GM12891 (cell line): ENCODE results near the gene SNTG2.

Experiments used
- DNase-seq: peaks from one replicate; pipeline ENCODE4 v3.0.0; 2011; ENCODE audit warnings: low spot score; ENCODE audit not compliant: insufficient read length
- FAIRE-seq: peaks from 2 replicates; lab custom pipeline; 2011; peaks lifted over from hg19 to GRCh38; lab: Jason Lieb, UNC
- PAX5 ChIP-seq: IDR thresholded peaks from 2 replicates; pipeline ENCODE4 v1.6.1; 2011; ENCODE audit warnings: low read length, moderate library complexity, mild to moderate bottlenecking; ENCODE audit not compliant: insufficient read depth, severe bottlenecking
- POLR2A ChIP-seq: IDR thresholded peaks from 2 replicates; pipeline ENCODE4 v1.6.1; 2011; ENCODE audit warnings: low read depth, low read length, control low read depth
- POLR2AphosphoS5 ChIP-seq: IDR thresholded peaks from 2 replicates; pipeline ENCODE4 v1.6.1; 2011; ENCODE audit warnings: low read depth, low read length, control low read depth
- POU2F2 ChIP-seq: IDR thresholded peaks from 2 replicates; pipeline ENCODE4 v1.6.1; 2011; ENCODE audit warnings: low read depth, mild to moderate bottlenecking, control low read depth, low read length, moderate library complexity
- SPI1 ChIP-seq: IDR thresholded peaks from 2 replicates; pipeline ENCODE4 v1.6.1; 2011; ENCODE audit warnings: low read depth, low read length, control low read depth
- TAF1 ChIP-seq: IDR thresholded peaks from 2 replicates; pipeline ENCODE4 v1.6.1; 2011; ENCODE audit warnings: low read depth, low read length, control low read depth

SNTG2 gene

GRCh38 chr2:981258-981657, 30.6 kb downstream of the SNTG2 start:
- FAIRE-seq (peak; percentile 80), DNase-seq (no peak)
- TF ChIP-seq PAX5 (no peak), TAF1 (no peak), POLR2A (no peak), POU2F2 (no peak), SPI1 (no peak), POLR2AphosphoS5 (no peak)

- TF ChIP-seq POU2F2 (no peak), TAF1 (no peak), PAX5 (no peak), SPI1 (no peak), POLR2A (no peak), POLR2AphosphoS5 (no peak)
- no peak for FAIRE-seq
- DNase-seq, result no peak
Measured at GRCh38 chr2:981759-982158, 31.1 kb downstream of the SNTG2 start.

GRCh38 chr2:985317-985898, 34.8 kb downstream of the SNTG2 start:
- TF ChIP-seq SPI1 (no peak), POLR2AphosphoS5 (no peak), POLR2A (no peak), TAF1 (no peak), POU2F2 (no peak), PAX5 (no peak)
- FAIRE-seq, result no peak
- DNase-seq, result no peak

- TF ChIP-seq TAF1 (no peak), POU2F2 (no peak), POLR2A (no peak), PAX5 (no peak), SPI1 (no peak), POLR2AphosphoS5 (no peak)
- FAIRE-seq, result no peak
- no peak for DNase-seq
Measured at GRCh38 chr2:987789-988188, 37.1 kb downstream of the SNTG2 start.

GRCh38 chr2:989781-990467, 39.3 kb downstream of the SNTG2 start:
- no peak for DNase-seq
- no peak for TF ChIP-seq POLR2AphosphoS5
- FAIRE-seq, result no peak

GRCh38 chr2:990970-991369, 40.3 kb downstream of the SNTG2 start:
- TF ChIP-seq POLR2A (no peak), POLR2AphosphoS5 (no peak), TAF1 (no peak), POU2F2 (no peak), SPI1 (no peak), PAX5 (no peak)
- FAIRE-seq, result no peak
- no peak for DNase-seq

GRCh38 chr2:1002350-1002749, 51.7 kb downstream of the SNTG2 start:
- no peak for DNase-seq
- TF ChIP-seq POLR2A (no peak), TAF1 (no peak), SPI1 (no peak), PAX5 (no peak), POLR2AphosphoS5 (no peak), POU2F2 (no peak)
- no peak for FAIRE-seq

- DNase-seq (no peak), FAIRE-seq (no peak)
- TF ChIP-seq POLR2AphosphoS5, result no peak
- TF ChIP-seq POLR2A, result no peak
- TF ChIP-seq PAX5, result no peak
- TF ChIP-seq TAF1, result no peak
- TF ChIP-seq POU2F2, result no peak
- no peak for TF ChIP-seq SPI1
Measured at GRCh38 chr2:1004398-1004797, 53.7 kb downstream of the SNTG2 start.

- FAIRE-seq (peak; percentile 75), DNase-seq (no peak)
- TF ChIP-seq POLR2AphosphoS5 (no peak), TAF1 (no peak), POU2F2 (no peak), SPI1 (no peak), PAX5 (no peak), POLR2A (no peak)
Measured at GRCh38 chr2:1010415-1010930, 59.8 kb downstream of the SNTG2 start.

GRCh38 chr2:1011006-1011405, 60.4 kb downstream of the SNTG2 start:
- FAIRE-seq (no peak), DNase-seq (no peak)
- TF ChIP-seq POLR2A (no peak), SPI1 (no peak), PAX5 (no peak), TAF1 (no peak)
